Gastrocnemius medialis (tissue), 4 donors: ENCODE results near the gene RNF167.

Experiments used
- CTCF ChIP-seq, 5 experiments: fragments of 450-650 bp in 3 of 5; fragments of 200-600 bp in 2 of 5; sonication (generic) in 2 of 5; IDR thresholded peaks in 4 of 5; conservative IDR thresholded peaks in 1 of 5; 1 replicate in 4 of 5; 2 replicates in 1 of 5; pipeline ENCODE4 v1.5.1; 2016 to 2019; ENCODE audit warnings: antibody characterized with exemption in 5 of 5, mild to moderate bottlenecking in 3 of 5, moderate library complexity in 3 of 5
- POLR2A ChIP-seq, 2 donors: fragments of 450-650 bp; IDR thresholded peaks; one replicate each; pipeline ENCODE4 v1.6.1; 2017; ENCODE audit warnings: antibody characterized with exemption in 2 of 2, mild to moderate bottlenecking in 2 of 2, moderate library complexity in 2 of 2

- TF ChIP-seq CTCF (IDR thresholded peaks at IDR 0.05 in 4 of 5, conservative IDR thresholded peaks at IDR 0.05 in 1 of 5) (no peak), POLR2A (IDR thresholded peaks at IDR 0.05) (peak; percentile 15 to 78)
Observed at GRCh38 chr17:4948931-4949320, 8.9 kb downstream of the RNF167 start.
